ENCODE measurements around the gene PACSIN2.

Gene PACSIN2

DNA sequence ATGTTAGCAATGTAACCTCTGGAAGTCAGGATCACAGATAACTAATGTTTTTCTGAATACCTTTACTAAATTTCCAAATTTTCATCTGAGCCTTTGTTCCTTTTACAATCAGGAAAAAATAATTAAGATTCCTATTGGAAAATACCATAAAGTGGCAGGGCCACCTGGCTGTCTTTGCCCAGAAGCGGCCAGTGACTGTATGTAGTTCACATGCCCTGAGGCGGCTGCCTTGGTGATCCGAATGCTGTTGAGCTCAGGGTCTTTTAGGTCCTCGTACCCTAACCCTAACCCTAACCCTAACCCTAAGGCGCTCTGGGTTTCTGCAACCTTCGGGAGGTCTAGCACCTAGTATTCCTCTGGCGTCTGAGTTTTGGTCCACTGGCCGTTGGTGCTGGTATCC lies 149.4 kb downstream of the PACSIN2 start:
- Histone ChIP-seq H3K4me3 (replicated peaks; ENCODE audit: low read depth, low read length) (no peak overlapping the region), H3K27me3 (replicated peaks; ENCODE audit: control insufficient read depth, insufficient read depth, low read length) (no peaks in the 10 kb centered on the region), H3K36me3 (ENCODE audit: control insufficient read depth, insufficient read depth, low read length) (peaks cover 6% of the 10 kb centered on the region)
- DNase-seq (ENCODE audit: extremely low read depth, insufficient read length), result no peak
- TF ChIP-seq CTCF (IDR thresholded peaks at IDR 0.05; ENCODE audit: insufficient read depth, low read length, poor library complexity, severe bottlenecking), result no peak

DNA sequence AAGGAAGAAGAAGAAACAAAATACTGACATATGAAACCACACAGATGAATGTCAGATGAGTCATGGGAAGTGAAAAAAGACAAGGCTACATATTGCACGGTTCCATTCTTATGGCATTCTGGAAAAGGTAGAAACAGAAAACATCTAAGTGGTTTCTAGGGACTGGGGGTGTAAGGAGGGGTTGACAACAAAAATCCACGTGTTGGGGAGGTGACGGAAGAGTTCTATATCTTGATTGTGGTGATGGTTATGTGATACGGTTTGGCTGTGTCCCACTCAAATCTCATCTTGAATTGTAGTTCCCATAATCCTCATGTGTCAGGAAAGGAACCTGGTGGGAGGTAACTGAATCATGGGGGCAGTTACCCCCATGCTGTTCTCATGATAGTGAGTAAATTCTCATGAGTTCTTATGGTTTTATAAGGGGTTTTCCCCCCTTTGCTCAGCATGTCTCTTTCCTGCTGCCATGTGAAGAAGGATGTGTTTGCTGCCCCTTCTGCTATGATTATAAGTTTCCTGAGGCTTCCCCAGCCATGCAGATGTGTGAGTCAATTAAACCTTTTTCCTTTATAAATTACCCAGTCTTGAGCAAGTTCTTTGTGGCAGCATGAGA lies 151.5 kb downstream of the PACSIN2 start:
- no peak for TF ChIP-seq CTCF (IDR thresholded peaks at IDR 0.05; ENCODE audit: insufficient read depth, low read length, poor library complexity, severe bottlenecking)
- H3K36me3 ChIP-seq (ENCODE audit: control insufficient read depth, insufficient read depth, low read length), result no peaks in the 10 kb centered on the region
- DNase-seq (ENCODE audit: extremely low read depth, insufficient read length), result peak; percentile 48
- H3K27me3 ChIP-seq (replicated peaks; ENCODE audit: control insufficient read depth, insufficient read depth, low read length), result no peaks in the 10 kb centered on the region
- H3K4me3 ChIP-seq (replicated peaks; ENCODE audit: low read depth, low read length), result no peak overlapping the region

DNA sequence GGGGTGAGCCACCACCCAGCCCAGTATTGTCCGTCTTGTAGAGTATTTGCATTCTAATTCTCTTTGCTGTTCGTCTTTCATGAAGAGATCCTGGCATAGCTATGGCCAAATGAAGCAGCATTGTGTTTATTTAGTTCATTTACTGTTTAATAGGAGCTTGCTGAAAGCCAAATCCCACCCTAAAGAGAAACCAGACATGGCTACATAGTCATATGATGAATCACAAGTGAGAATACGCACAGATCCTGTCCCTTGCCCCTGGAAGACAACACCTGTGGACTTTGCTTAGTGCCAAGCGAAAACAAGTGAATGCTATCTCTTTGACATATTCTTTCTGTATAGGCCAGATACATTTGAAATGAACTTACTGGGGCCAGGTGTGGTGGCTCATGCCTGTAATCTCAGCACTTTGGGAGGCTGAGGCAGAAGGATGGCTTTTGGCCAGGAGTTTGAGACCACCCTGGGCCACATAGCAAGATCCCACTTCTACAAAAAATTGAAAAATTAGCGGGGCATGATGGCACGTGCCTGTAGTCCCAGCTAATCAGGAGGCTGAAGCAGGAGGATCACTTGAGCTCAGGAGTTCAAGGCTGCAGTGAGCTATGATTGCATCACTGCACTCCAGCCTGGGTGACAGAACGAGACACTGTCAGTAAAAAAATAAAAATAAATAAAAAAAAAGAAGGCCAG lies 152.8 kb downstream of the PACSIN2 start:
- no peak overlapping the region for H3K4me3 ChIP-seq (replicated peaks; ENCODE audit: low read depth, low read length)
- H3K27me3 ChIP-seq (replicated peaks; ENCODE audit: control insufficient read depth, insufficient read depth, low read length), result no peaks in the 10 kb centered on the region
- TF ChIP-seq CTCF (IDR thresholded peaks at IDR 0.05; ENCODE audit: insufficient read depth, low read length, poor library complexity, severe bottlenecking), result no peak
- no peak for DNase-seq (ENCODE audit: extremely low read depth, insufficient read length)
- H3K36me3 ChIP-seq (ENCODE audit: control insufficient read depth, insufficient read depth, low read length), result no peaks in the 10 kb centered on the region

DNA sequence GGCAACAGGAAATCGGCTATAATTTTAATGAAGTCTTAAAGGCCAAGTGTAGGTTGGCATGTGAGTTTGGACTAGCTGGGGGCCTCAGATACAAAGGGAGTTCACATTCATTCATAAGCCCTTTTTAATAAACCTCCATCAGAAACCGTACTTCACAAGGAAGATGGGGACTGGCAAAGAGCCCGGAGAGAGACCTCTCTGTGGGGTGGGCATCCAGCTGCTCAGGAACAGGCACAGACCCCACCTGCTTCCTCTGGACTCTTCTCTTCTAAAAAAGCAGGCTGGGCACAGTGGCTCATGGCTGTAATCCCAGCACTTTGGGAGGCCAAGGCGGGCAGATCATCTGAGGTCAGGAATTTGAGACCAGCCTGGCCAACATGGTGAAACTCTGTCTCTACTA lies 154.0 kb downstream of the PACSIN2 start:
- Histone ChIP-seq H3K36me3 (ENCODE audit: control insufficient read depth, insufficient read depth, low read length) (no peaks in the 10 kb centered on the region), H3K4me3 (replicated peaks; ENCODE audit: low read depth, low read length) (no peak overlapping the region), H3K27me3 (replicated peaks; ENCODE audit: control insufficient read depth, insufficient read depth, low read length) (no peaks in the 10 kb centered on the region)
- no peak for TF ChIP-seq CTCF (IDR thresholded peaks at IDR 0.05; ENCODE audit: insufficient read depth, low read length, poor library complexity, severe bottlenecking)
- DNase-seq (ENCODE audit: extremely low read depth, insufficient read length), result no peak

GRCh38 chr22:42857845-42858481 lies 157.0 kb downstream of the PACSIN2 start:
- Histone ChIP-seq H3K4me3 (replicated peaks; ENCODE audit: low read depth, low read length) (no peak overlapping the region), H3K36me3 (ENCODE audit: control insufficient read depth, insufficient read depth, low read length) (no peaks in the 10 kb centered on the region; the same call in 1 of the 2 replicates)
- DNase-seq (ENCODE audit: extremely low read depth, insufficient read length), result no peak

More at GRCh38 chr22:42857845-42858481, 157.0 kb downstream of the PACSIN2 start:
- no peak for TF ChIP-seq CTCF (IDR thresholded peaks at IDR 0.05; ENCODE audit: insufficient read depth, low read length, poor library complexity, severe bottlenecking)
- H3K27me3 ChIP-seq (replicated peaks; ENCODE audit: control insufficient read depth, insufficient read depth, low read length), result no peaks in the 10 kb centered on the region
